Suprapubic skin (tissue), 4 donors: Measurements from ENCODE around the gene GTF2IRD1. TPM values are rescaled to one million over a fixed set of nuclear protein-coding genes. Genes with fewer than 3 reads are reported as not detected.

Experiments used
- DNase-seq, 2 donors: peaks; one replicate each; pipeline ENCODE4 v3.0.0-alpha.2; 2019; ENCODE audit warnings: low spot score in 2 of 2
- H3K27ac ChIP-seq: fragments of 200-600 bp; sonication (generic); one replicate; pipeline ENCODE4 v1.5.1; 2019
- H3K27me3 ChIP-seq: fragments of 200-600 bp; sonication (generic); one replicate; pipeline ENCODE4 v1.5.1; 2019
- H3K36me3 ChIP-seq: fragments of 200-600 bp; sonication (generic); one replicate; pipeline ENCODE4 v1.5.1; 2019
- H3K4me1 ChIP-seq: fragments of 200-600 bp; sonication (generic); one replicate; pipeline ENCODE4 v1.5.1; 2019
- H3K4me3 ChIP-seq: fragments of 200-600 bp; sonication (generic); one replicate; pipeline ENCODE4 v1.5.1; 2019; ENCODE audit warnings: mild to moderate bottlenecking
- H3K9me3 ChIP-seq: fragments of 200-600 bp; sonication (generic); one replicate; pipeline ENCODE4 v1.5.1; 2019
- CTCF ChIP-seq, 2 donors: fragments of 200-600 bp in 1 of 2; fragments of 450-650 bp in 1 of 2; sonication (generic) in 1 of 2; IDR thresholded peaks; one replicate each; pipeline ENCODE4 v1.5.1; 2016 to 2019; ENCODE audit warnings: antibody characterized with exemption in 2 of 2, mild to moderate bottlenecking in 1 of 2, moderate library complexity in 1 of 2
- EP300 ChIP-seq: sonication (generic); formaldehyde crosslinking; IDR thresholded peaks from one replicate; pipeline ENCODE4 v1.6.1; 2017; ENCODE audit warnings: antibody characterized with exemption
- POLR2A ChIP-seq, 2 donors: fragments of 450-650 bp; IDR thresholded peaks; one replicate each; pipeline ENCODE4 v1.6.1; 2017; ENCODE audit warnings: antibody characterized with exemption in 2 of 2, mild to moderate bottlenecking in 2 of 2, moderate library complexity in 2 of 2
- POLR2AphosphoS5 ChIP-seq, 3 donors: sonication (generic); formaldehyde crosslinking; IDR thresholded peaks; one replicate each; pipeline ENCODE4 v1.6.1; 2017; ENCODE audit warnings: antibody characterized with exemption in 3 of 3
- WGBS: methylation state at CpG from one replicate; pipeline ENCODE4 v1.1.5; 2018; 5-methylcytosine and 5-hydroxymethylcytosine counted together
- total RNA-seq, 4 donors: library from RNA; depleted of rRNA; stranded (reverse); fragments of >200 nt; gene quantifications; one replicate each; pipeline ENCODE4 v1.1.0, GENCODE V29; 2016

The GTF2IRD1 gene
- total RNA-seq, 4 donors from 2014 or later, result 23.1 to 41.2 (median 25.0) TPM

GRCh38 chr7:74590813-74591212, 137.1 kb downstream of the GTF2IRD1 start:
- H3K27ac ChIP-seq, result no peak overlapping the region
- no peaks in the 10 kb centered on the region for H3K27me3 ChIP-seq
- H3K9me3 ChIP-seq, result no peaks in the 10 kb centered on the region
- peaks cover 33% of the 10 kb centered on the region for H3K36me3 ChIP-seq
- no peak for TF ChIP-seq EP300
- no peak for TF ChIP-seq POLR2AphosphoS5 (IDR thresholded peaks at IDR 0.05)
- no peak for TF ChIP-seq CTCF (IDR thresholded peaks at IDR 0.05)
- no peak for TF ChIP-seq POLR2A (IDR thresholded peaks at IDR 0.05)
- DNase-seq, result no peak
- no peak overlapping the region for H3K4me3 ChIP-seq
- peaks cover 19% of the 10 kb centered on the region for H3K4me1 ChIP-seq
- 94% methylated on average over 16 of the region's 16 CpGs for WGBS

DNA sequence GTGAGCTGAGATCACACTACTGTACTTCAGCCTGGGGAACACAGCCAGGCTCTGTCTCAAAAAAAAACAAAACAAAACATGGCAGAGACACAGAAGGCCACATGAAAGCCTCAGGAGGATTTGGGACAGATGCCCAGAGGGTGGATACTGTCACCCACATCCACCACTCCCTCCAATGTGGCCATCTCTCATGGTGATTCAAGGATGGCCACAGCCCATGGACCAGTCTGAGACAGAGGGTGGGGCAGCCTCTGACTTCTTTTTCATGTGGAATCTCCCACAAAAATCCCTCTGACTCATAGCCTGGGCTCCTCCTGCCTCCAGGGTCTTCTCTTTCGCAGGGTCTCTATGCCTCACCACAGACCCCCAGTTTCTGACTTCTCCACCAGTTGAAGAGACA, 144.9 kb downstream of the GTF2IRD1 start:
- H3K27me3 ChIP-seq, result no peaks in the 10 kb centered on the region
- no peaks in the 10 kb centered on the region for H3K4me1 ChIP-seq
- no peak overlapping the region for H3K27ac ChIP-seq
- H3K9me3 ChIP-seq, result no peaks in the 10 kb centered on the region
- no peak for DNase-seq
- peaks cover 43% of the 10 kb centered on the region for H3K36me3 ChIP-seq
- WGBS, result 67% methylated on average over 1 of the region's 1 CpG
- H3K4me3 ChIP-seq, result no peak overlapping the region
- TF ChIP-seq POLR2A (IDR thresholded peaks at IDR 0.05), result no peak
- no peak for TF ChIP-seq EP300
- no peak for TF ChIP-seq POLR2AphosphoS5 (IDR thresholded peaks at IDR 0.05)
- TF ChIP-seq CTCF (IDR thresholded peaks at IDR 0.05), result no peak

- WGBS, result 90% methylated on average over 4 of the region's 4 CpGs
- Histone ChIP-seq H3K4me1 (peaks cover 2% of the 10 kb centered on the region), H3K9me3 (no peaks in the 10 kb centered on the region), H3K4me3 (no peak overlapping the region), H3K36me3 (peaks cover 39% of the 10 kb centered on the region), H3K27me3 (no peaks in the 10 kb centered on the region), H3K27ac (no peak overlapping the region)
- no peak for DNase-seq
- TF ChIP-seq EP300 (no peak), POLR2A (IDR thresholded peaks at IDR 0.05) (no peak), POLR2AphosphoS5 (IDR thresholded peaks at IDR 0.05) (no peak), CTCF (IDR thresholded peaks at IDR 0.05) (no peak)
Observed at GRCh38 chr7:74599244-74599643, 145.5 kb downstream of the GTF2IRD1 start.

- WGBS, result 70% methylated on average over 7 of the region's 7 CpGs
- Histone ChIP-seq H3K27me3 (no peaks in the 10 kb centered on the region), H3K4me3 (no peak overlapping the region), H3K9me3 (no peaks in the 10 kb centered on the region), H3K36me3 (peaks cover 7% of the 10 kb centered on the region), H3K4me1 (peaks cover 35% of the 10 kb centered on the region), H3K27ac (peak overlapping the region; percentile 44)
- DNase-seq, result peak in 1 of 2 donors; percentile 73
- TF ChIP-seq CTCF (IDR thresholded peaks at IDR 0.05) (no peak), EP300 (no peak)
Observed at GRCh38 chr7:74604326-74605020, 150.8 kb downstream of the GTF2IRD1 start.

GRCh38 chr7:74606101-74606908, 152.6 kb downstream of the GTF2IRD1 start:
- Histone ChIP-seq H3K4me3 (peak overlapping the region; percentile 42), H3K9me3 (no peaks in the 10 kb centered on the region), H3K27ac (peak overlapping the region; percentile 21), H3K27me3 (no peaks in the 10 kb centered on the region), H3K36me3 (no peaks in the 10 kb centered on the region), H3K4me1 (peaks cover 35% of the 10 kb centered on the region)
- 10% methylated on average over 36 of the region's 51 CpGs for WGBS
- DNase-seq, result no peak
- TF ChIP-seq EP300, result no peak
- no peak for TF ChIP-seq POLR2AphosphoS5 (IDR thresholded peaks at IDR 0.05)
- TF ChIP-seq POLR2A (IDR thresholded peaks at IDR 0.05), result no peak
- TF ChIP-seq CTCF (IDR thresholded peaks at IDR 0.05), result no peak
